ENCODE measurements around the gene POLR3GL. TPM values are rescaled to one million over a fixed set of nuclear protein-coding genes. Genes with fewer than 3 reads are reported as not detected.
"Not testable (repeated sequence)": the region's sequence is repeated elsewhere in the genome, so short reads cannot be mapped to it uniquely, and the experiment has no call there.

POLR3GL gene
- total RNA-seq, 1 experiment from 2014 or later = 26.0 TPM

GRCh38 chr1:146022403-146023127 lies 58.1 kb downstream of the POLR3GL start:
- in situ Hi-C loops (cut with HindIII; ENCODE audit: low pct_unique_long_range_greater_than_20kb, low sequenced_read_pairs) = no loop called here
- no peak for DNase-seq (ENCODE audit: low read depth, low spot score)

- DNase-seq (ENCODE audit: low read depth, low spot score); in situ Hi-C loops (cut with HindIII; ENCODE audit: low pct_unique_long_range_greater_than_20kb, low sequenced_read_pairs): not testable (repeated sequence)
Measured at GRCh38 chr1:146025787-146026495, 61.5 kb downstream of the POLR3GL start.

DNA sequence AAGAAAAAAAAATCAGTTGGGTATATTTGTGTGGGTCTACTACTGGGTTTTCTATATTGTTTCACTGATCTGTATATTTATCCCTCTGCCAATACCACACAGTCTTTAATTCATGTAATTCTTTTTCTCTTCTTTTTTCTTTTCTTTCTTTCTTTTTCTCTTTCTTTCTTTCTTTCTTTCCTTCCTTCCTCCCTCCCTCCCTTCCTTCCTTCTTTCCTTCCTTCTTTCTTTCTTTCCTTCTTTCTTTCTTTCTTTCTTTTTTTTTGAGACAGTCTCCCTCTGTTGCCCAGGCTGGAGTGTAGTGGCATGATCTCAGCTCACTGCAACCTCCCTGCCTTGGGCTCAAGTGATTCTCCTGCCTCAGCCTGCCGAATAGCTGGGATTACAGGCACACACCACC lies 62.2 kb downstream of the POLR3GL start:
- in situ Hi-C loops (cut with HindIII; ENCODE audit: low pct_unique_long_range_greater_than_20kb, low sequenced_read_pairs); DNase-seq (ENCODE audit: low read depth, low spot score): not testable (repeated sequence)

Other genes with a start within 250 kb of the POLR3GL start
- gene CD160, start 245.2 kb upstream of the POLR3GL start, total RNA-seq (2014; rRNA removed; shearing (Covaris generic)) = 3.0 and 4.0 TPM in 2 replicates
- 18.2 and 19.6 TPM in 2 replicates for gene RNF115, start 140.6 kb upstream of the POLR3GL start, total RNA-seq (2014; rRNA removed; shearing (Covaris generic))
- 55.8 and 61.3 TPM in 2 replicates for gene POLR3C, start 140.5 kb upstream of the POLR3GL start, total RNA-seq (2014; rRNA removed; shearing (Covaris generic))
- gene NUDT17, start 119.1 kb upstream of the POLR3GL start, total RNA-seq (2014; rRNA removed; shearing (Covaris generic)) = 9.4 and 15.5 TPM in 2 replicates
- 16.4 and 19.4 TPM in 2 replicates for gene PIAS3, start 105.6 kb upstream of the POLR3GL start, total RNA-seq (2014; rRNA removed; shearing (Covaris generic))
- not detected in 2 replicates for gene ANKRD35, start 78.8 kb upstream of the POLR3GL start, total RNA-seq (2014; rRNA removed; shearing (Covaris generic))
- gene ITGA10, start 54.6 kb upstream of the POLR3GL start, total RNA-seq (2014; rRNA removed; shearing (Covaris generic)) = 5.7 and 6.2 TPM in 2 replicates
- gene PEX11B, start 46.0 kb upstream of the POLR3GL start, total RNA-seq (2014; rRNA removed; shearing (Covaris generic)) = 50.0 and 52.1 TPM in 2 replicates
- 261 and 288 TPM in 2 replicates for gene RBM8A, start 37.2 kb upstream of the POLR3GL start, total RNA-seq (2014; rRNA removed; shearing (Covaris generic))
- 45.1 and 49.7 TPM in 2 replicates for gene LIX1L, start 6.7 kb upstream of the POLR3GL start, total RNA-seq (2014; rRNA removed; shearing (Covaris generic))
- gene ANKRD34A, start 115 bp upstream of the POLR3GL start, total RNA-seq (2014; rRNA removed; shearing (Covaris generic)) = 1.1 and 1.2 TPM in 2 replicates
- 10.6 and 11.2 TPM in 2 replicates for gene TXNIP, start 31.9 kb downstream of the POLR3GL start, total RNA-seq (2014; rRNA removed; shearing (Covaris generic))
- gene HJV, start 57.0 kb downstream of the POLR3GL start, total RNA-seq (2014; rRNA removed; shearing (Covaris generic)) = not detected in 2 replicates
- 0.69 TPM in 2 replicates for gene NBPF10, start 180.1 kb downstream of the POLR3GL start, total RNA-seq (2014; rRNA removed; shearing (Covaris generic))